GM21381 (cell line): Measurements from ENCODE around the gene PCP2.

ENCODE experiments used
- ATAC-seq: cut with Tn5 transposase; IDR thresholded peaks from one replicate; pipeline ENCODE4 v1.9.1; 2021; ENCODE audit warnings: mild to moderate bottlenecking, moderate library complexity; ENCODE audit not compliant: unreplicated experiment

The PCP2 gene

GRCh38 chr19:7620442-7621412 is 12.8 kb downstream of the PCP2 start:
- ATAC-seq = no peak

GRCh38 chr19:7619671-7620441 is 13.7 kb downstream of the PCP2 start:
- ATAC-seq = no peak

GRCh38 chr19:7618771-7619510 is 14.6 kb downstream of the PCP2 start:
- ATAC-seq = no peak

- ATAC-seq = no peak
Measured at GRCh38 chr19:7618348-7618747, 15.2 kb downstream of the PCP2 start.

- no peak for ATAC-seq
Measured at GRCh38 chr19:7617735-7618134, 15.8 kb downstream of the PCP2 start.

- no peak for ATAC-seq
Measured at GRCh38 chr19:7617172-7617571, 16.3 kb downstream of the PCP2 start.

- no peak for ATAC-seq
Measured at GRCh38 chr19:7614859-7615741, 18.4 kb downstream of the PCP2 start.

GRCh38 chr19:7612282-7613274 is 20.9 kb downstream of the PCP2 start:
- no peak for ATAC-seq

- ATAC-seq = no peak
Measured at GRCh38 chr19:7611541-7612279, 21.8 kb downstream of the PCP2 start.

- ATAC-seq = no peak
Measured at GRCh38 chr19:7610491-7611240, 22.9 kb downstream of the PCP2 start.

- ATAC-seq = no peak
Measured at GRCh38 chr19:7607874-7608560, 25.5 kb downstream of the PCP2 start.

GRCh38 chr19:7607212-7607873 is 26.2 kb downstream of the PCP2 start:
- no peak for ATAC-seq

GRCh38 chr19:7606289-7606688 is 27.2 kb downstream of the PCP2 start:
- ATAC-seq = no peak

- no peak for ATAC-seq
Measured at GRCh38 chr19:7605490-7606222, 27.9 kb downstream of the PCP2 start.

GRCh38 chr19:7603919-7604318 is 29.6 kb downstream of the PCP2 start:
- no peak for ATAC-seq
